Activated CD4-positive, alpha-beta T cell treated with anti-CD3 and anti-CD28 coated beads, Interleukin-2, amount 50 U/mL, for 4 hours (primary cell): ENCODE data around the gene DYNC1H1.

Source experiments
- DNase-seq, 2 experiments: peaks; one replicate each; pipeline ENCODE4 v3.0.0-alpha.2; 2020

Gene DYNC1H1

GRCh38 chr14:102005336-102005735 is 41.0 kb downstream of the DYNC1H1 start:
- no peak for DNase-seq

- no peak for DNase-seq
These were observed 43.6 kb downstream of the DYNC1H1 start for GRCh38 chr14:102007916-102008418.

- no peak for DNase-seq
These were observed 44.5 kb downstream of the DYNC1H1 start for GRCh38 chr14:102008891-102009290.

GRCh38 chr14:102011631-102012030 is 47.3 kb downstream of the DYNC1H1 start:
- no peak for DNase-seq

- DNase-seq, result no peak
These were observed 48.0 kb downstream of the DYNC1H1 start for GRCh38 chr14:102012336-102012735.

GRCh38 chr14:102013669-102014200 is 49.4 kb downstream of the DYNC1H1 start:
- DNase-seq, result no peak

- DNase-seq, result no peak
These were observed 50.8 kb downstream of the DYNC1H1 start for GRCh38 chr14:102015045-102015685.

- DNase-seq, result no peak
These were observed 51.4 kb downstream of the DYNC1H1 start for GRCh38 chr14:102015771-102016170.

- DNase-seq, result no peak
These were observed 52.2 kb downstream of the DYNC1H1 start for GRCh38 chr14:102016420-102017090.

- DNase-seq, result no peak
These were observed 53.9 kb downstream of the DYNC1H1 start for GRCh38 chr14:102018251-102018650.

- no peak for DNase-seq
These were observed 54.7 kb downstream of the DYNC1H1 start for GRCh38 chr14:102019006-102019540.

- no peak for DNase-seq
These were observed 55.9 kb downstream of the DYNC1H1 start for GRCh38 chr14:102020058-102020971.

GRCh38 chr14:102026934-102027333 is 62.6 kb downstream of the DYNC1H1 start:
- DNase-seq, result no peak

- no peak for DNase-seq
These were observed 63.6 kb downstream of the DYNC1H1 start for GRCh38 chr14:102027951-102028350.

- DNase-seq, result no peak
These were observed 64.4 kb downstream of the DYNC1H1 start for GRCh38 chr14:102028733-102029132.

- no peak for DNase-seq
These were observed 65.6 kb downstream of the DYNC1H1 start for GRCh38 chr14:102029956-102030355.

- no peak for DNase-seq
These were observed 68.9 kb downstream of the DYNC1H1 start for GRCh38 chr14:102033241-102033640.

- DNase-seq, result no peak
These were observed 69.9 kb downstream of the DYNC1H1 start for GRCh38 chr14:102034301-102034700.

- DNase-seq, result no peak
These were observed 71.5 kb downstream of the DYNC1H1 start for GRCh38 chr14:102035914-102036313.

- DNase-seq, result no peak
These were observed 73.3 kb downstream of the DYNC1H1 start for GRCh38 chr14:102037686-102038085.

GRCh38 chr14:102039157-102039556 is 74.8 kb downstream of the DYNC1H1 start:
- DNase-seq, result no peak

- DNase-seq, result no peak
These were observed 75.8 kb downstream of the DYNC1H1 start for GRCh38 chr14:102040153-102040552.

GRCh38 chr14:102042699-102043098 is 78.3 kb downstream of the DYNC1H1 start:
- no peak for DNase-seq
